ENCODE results near the gene AQR. TPM values are rescaled to one million over a fixed set of nuclear protein-coding genes. Genes with fewer than 3 reads are reported as not detected.
A peak's percentile ranks its signal among the peaks of the same experiment; 100 is the strongest.

AQR gene
- total and polyA plus RNA-seq, 2 of the 13 experiments (the other 11 are each of a cell fraction or from before 2014, with no cell fraction given) = 18.7 to 31.3 TPM

- TF ChIP-seq ZSCAN29 (CRISPR knock-in tag; conservative IDR thresholded peaks at IDR 0.05) (peak; percentile 68; the same call in 1 of the 2 replicates), ZNF646 (CRISPR knock-in tag; IDR thresholded peaks at IDR 0.05) (peak; percentile 53; the same call in 1 of the 2 replicates), SP140L (CRISPR knock-in tag; IDR thresholded peaks at IDR 0.05; ENCODE audit: borderline replicate concordance) (no peak), ZBTB4 (CRISPR knock-in tag; IDR thresholded peaks at IDR 0.05; ENCODE audit: borderline replicate concordance) (no peak), THAP7 (CRISPR knock-in tag; IDR thresholded peaks at IDR 0.05) (peak; percentile 83; the same call in 1 of the 2 replicates), ZFP82 (CRISPR knock-in tag; IDR thresholded peaks at IDR 0.05; ENCODE audit: borderline replicate concordance) (peak; percentile 97), RFXAP (CRISPR knock-in tag; IDR thresholded peaks at IDR 0.05; ENCODE audit: borderline replicate concordance) (peak; percentile 89; the same call in 1 of the 2 replicates), BCL3 (CRISPR knock-in tag; IDR thresholded peaks at IDR 0.05) (peak; percentile 86; the same call in 1 of the 2 replicates), ZNF317 (CRISPR knock-in tag; IDR thresholded peaks at IDR 0.05) (peak; percentile 66; the same call in 1 of the 2 replicates), SOX5 (CRISPR knock-in tag; IDR thresholded peaks at IDR 0.05; ENCODE audit: borderline replicate concordance) (no peak), ZFX (CRISPR knock-in tag; IDR thresholded peaks at IDR 0.05; ENCODE audit: low read depth) (peak; percentile 96), NFE2L1 (CRISPR knock-in tag; IDR thresholded peaks at IDR 0.05; ENCODE audit: borderline replicate concordance) (no peak), FOXJ3 (CRISPR knock-in tag; IDR thresholded peaks at IDR 0.05; ENCODE audit: borderline replicate concordance) (peak; percentile 40; the same call in 1 of the 2 replicates)
Measured at GRCh38 chr15:34988027-34988902, 18.7 kb upstream of the AQR start, which contains the start of gene ZNF770 (continued).
